Left ventricle myocardium inferior (tissue), 1 donor: ENCODE measurements around the gene NSDHL. TPM values are rescaled to one million over a fixed set of nuclear protein-coding genes. Genes with fewer than 3 reads are reported as not detected.

Experiments
- DNase-seq: peaks from one replicate; pipeline ENCODE4 v3.0.0-alpha.2; 2020
- H3K27ac ChIP-seq: fragments of 200-600 bp; replicated peaks from 2 replicates; pipeline ENCODE4 v1.8.0; 2021
- H3K27me3 ChIP-seq: fragments of 200-600 bp; 2 replicates; pipeline ENCODE4 v1.8.0; 2021; ENCODE audit warnings: low read depth
- H3K36me3 ChIP-seq: fragments of 200-600 bp; 2 replicates; pipeline ENCODE4 v1.8.0; 2021
- H3K4me1 ChIP-seq: fragments of 200-600 bp; 2 replicates; pipeline ENCODE4 v1.8.0; 2021
- H3K4me3 ChIP-seq: fragments of 200-600 bp; 2 replicates; pipeline ENCODE4 v1.8.0; 2021; ENCODE audit warnings: mild to moderate bottlenecking, moderate library complexity
- H3K9me3 ChIP-seq: fragments of 200-600 bp; replicated peaks from 2 replicates; pipeline ENCODE4 v1.8.0; 2021
- CTCF ChIP-seq: fragments of 200-600 bp; IDR thresholded peaks from 2 replicates; pipeline ENCODE4 v1.8.0; 2021; ENCODE audit warnings: antibody characterized with exemption, mild to moderate bottlenecking, borderline replicate concordance
- intact Hi-C: fragments of 100-400 bp; cut with micrococcal nuclease; formaldehyde crosslinking; loops from one replicate; pipeline ENCODE4 v1.11.0; 2022
- total RNA-seq: library from RNA; stranded (reverse); fragmentation: NEBNext Ultra II Directional; extraction: Animal tissue kit (Norgen Biotek cat#: 25700); gene quantifications from one replicate; pipeline ENCODE4 v1.2.1, GENCODE V29; 2021
- donor health status: DM: no; HTN: yes; CAD: no; lungs with severe emphysema.

Gene NSDHL
- total RNA-seq, 1 donor from 2014 or later: 11.4 TPM

- Histone ChIP-seq H3K27me3 (no peaks in the 10 kb centered on the region), H3K9me3 (no peaks in the 10 kb centered on the region), H3K36me3 (no peaks in the 10 kb centered on the region), H3K27ac (no peak overlapping the region), H3K4me1 (no peaks in the 10 kb centered on the region), H3K4me3 (no peak overlapping the region)
- TF ChIP-seq CTCF: peak; percentile 55
- intact Hi-C loops: no loop called here
- peak; percentile 15 for DNase-seq
Measured at GRCh38 chrX:152915541-152916241, 84.8 kb downstream of the NSDHL start.

- Histone ChIP-seq H3K27me3 (no peaks in the 10 kb centered on the region), H3K36me3 (no peaks in the 10 kb centered on the region), H3K4me3 (no peak overlapping the region), H3K4me1 (no peaks in the 10 kb centered on the region), H3K9me3 (no peaks in the 10 kb centered on the region), H3K27ac (no peak overlapping the region)
- DNase-seq: no peak
- TF ChIP-seq CTCF: no peak
- intact Hi-C loops: no loop called here
Measured at GRCh38 chrX:152917656-152918579, 87.1 kb downstream of the NSDHL start.

GRCh38 chrX:152918707-152919106, 87.8 kb downstream of the NSDHL start:
- no peaks in the 10 kb centered on the region for H3K36me3 ChIP-seq
- no peak for DNase-seq
- intact Hi-C loops: no loop called here

More at GRCh38 chrX:152918707-152919106, 87.8 kb downstream of the NSDHL start:
- no peak for TF ChIP-seq CTCF
- Histone ChIP-seq H3K27me3 (no peaks in the 10 kb centered on the region), H3K4me1 (no peaks in the 10 kb centered on the region), H3K4me3 (no peak overlapping the region), H3K27ac (no peak overlapping the region), H3K9me3 (no peaks in the 10 kb centered on the region)

Other genes with a start within 250 kb of the NSDHL start
- gene GABRQ, start 193.2 kb upstream of the NSDHL start, total RNA-seq: not detected
- not detected for gene MAGEA3, start 132.3 kb upstream of the NSDHL start, total RNA-seq
- gene CSAG2, start 121.8 kb upstream of the NSDHL start, total RNA-seq: not detected
- not detected for gene MAGEA2B, start 116.4 kb upstream of the NSDHL start, total RNA-seq
- not detected for gene CSAG1, start 97.3 kb upstream of the NSDHL start, total RNA-seq
- not detected for gene MAGEA12, start 97.3 kb upstream of the NSDHL start, total RNA-seq
- not detected for gene MAGEA2, start 77.2 kb upstream of the NSDHL start, total RNA-seq
- not detected for gene CSAG3, start 71.8 kb upstream of the NSDHL start, total RNA-seq
- gene MAGEA6, start 61.4 kb upstream of the NSDHL start, total RNA-seq: not detected
- gene CETN2, start 306 bp upstream of the NSDHL start, total RNA-seq: 24.1 TPM
- gene ZNF185, start 67.0 kb downstream of the NSDHL start, total RNA-seq: 1.6 TPM
- gene PNMA5, start 163.1 kb downstream of the NSDHL start, total RNA-seq: not detected
- 1.8 TPM for gene PNMA3, start 225.4 kb downstream of the NSDHL start, total RNA-seq
- 1.4 TPM for gene PNMA6A, start 241.4 kb downstream of the NSDHL start, total RNA-seq